ENCODE data around the gene NDE1.

DNA sequence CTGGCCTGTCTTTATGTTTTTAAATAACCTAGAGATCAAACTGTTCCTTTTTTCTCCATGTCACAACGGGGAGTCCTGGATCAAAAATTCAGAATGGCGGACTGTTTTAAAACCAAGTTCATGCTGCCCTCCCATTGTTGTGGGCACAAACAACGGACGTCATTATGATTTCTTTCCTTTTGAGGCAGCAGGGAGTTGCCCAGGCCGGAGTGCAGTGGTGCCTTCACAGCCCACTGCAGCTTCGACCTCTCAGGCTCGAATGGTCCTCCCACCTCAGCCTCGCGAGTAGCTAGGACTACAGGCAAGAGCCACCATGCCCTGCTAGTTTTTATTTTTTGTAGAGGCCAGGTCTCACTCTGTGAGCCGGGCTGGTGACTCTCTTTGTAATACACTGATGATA lies 26.5 kb downstream of the NDE1 start:
- TF ChIP-seq SMC3 (IDR thresholded peaks at IDR 0.05) (no peak), RARB (CRISPR knock-in tag; IDR thresholded peaks at IDR 0.05) (no peak), RAD21 (conservative IDR thresholded peaks at IDR 0.05 in 1 of 2, IDR thresholded peaks at IDR 0.05 in 1 of 2) (no peak), JUN (IDR thresholded peaks at IDR 0.05) (no peak), CEBPB (IDR thresholded peaks at IDR 0.05) (no peak), POLR2AphosphoS2 (conservative IDR thresholded peaks at IDR 0.05; ENCODE audit: low read length) (no peak), BHLHE40 (IDR thresholded peaks at IDR 0.05; ENCODE audit: low read depth, low read length) (no peak), KDM1A (IDR thresholded peaks at IDR 0.05; ENCODE audit: low read depth) (no peak), CHD4 (IDR thresholded peaks at IDR 0.05; ENCODE audit: borderline replicate concordance) (no peak), HOXA7 (CRISPR knock-in tag; IDR thresholded peaks at IDR 0.05) (no peak)
- TF ChIP-seq, protein P1, sequence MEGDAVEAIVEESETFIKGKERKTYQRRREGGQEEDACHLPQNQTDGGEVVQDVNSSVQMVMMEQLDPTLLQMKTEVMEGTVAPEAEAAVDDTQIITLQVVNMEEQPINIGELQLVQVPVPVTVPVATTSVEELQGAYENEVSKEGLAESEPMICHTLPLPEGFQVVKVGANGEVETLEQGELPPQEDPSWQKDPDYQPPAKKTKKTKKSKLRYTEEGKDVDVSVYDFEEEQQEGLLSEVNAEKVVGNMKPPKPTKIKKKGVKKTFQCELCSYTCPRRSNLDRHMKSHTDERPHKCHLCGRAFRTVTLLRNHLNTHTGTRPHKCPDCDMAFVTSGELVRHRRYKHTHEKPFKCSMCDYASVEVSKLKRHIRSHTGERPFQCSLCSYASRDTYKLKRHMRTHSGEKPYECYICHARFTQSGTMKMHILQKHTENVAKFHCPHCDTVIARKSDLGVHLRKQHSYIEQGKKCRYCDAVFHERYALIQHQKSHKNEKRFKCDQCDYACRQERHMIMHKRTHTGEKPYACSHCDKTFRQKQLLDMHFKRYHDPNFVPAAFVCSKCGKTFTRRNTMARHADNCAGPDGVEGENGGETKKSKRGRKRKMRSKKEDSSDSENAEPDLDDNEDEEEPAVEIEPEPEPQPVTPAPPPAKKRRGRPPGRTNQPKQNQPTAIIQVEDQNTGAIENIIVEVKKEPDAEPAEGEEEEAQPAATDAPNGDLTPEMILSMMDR (IDR thresholded peaks at IDR 0.05): no peak
- TF ChIP-seq, protein P2, sequence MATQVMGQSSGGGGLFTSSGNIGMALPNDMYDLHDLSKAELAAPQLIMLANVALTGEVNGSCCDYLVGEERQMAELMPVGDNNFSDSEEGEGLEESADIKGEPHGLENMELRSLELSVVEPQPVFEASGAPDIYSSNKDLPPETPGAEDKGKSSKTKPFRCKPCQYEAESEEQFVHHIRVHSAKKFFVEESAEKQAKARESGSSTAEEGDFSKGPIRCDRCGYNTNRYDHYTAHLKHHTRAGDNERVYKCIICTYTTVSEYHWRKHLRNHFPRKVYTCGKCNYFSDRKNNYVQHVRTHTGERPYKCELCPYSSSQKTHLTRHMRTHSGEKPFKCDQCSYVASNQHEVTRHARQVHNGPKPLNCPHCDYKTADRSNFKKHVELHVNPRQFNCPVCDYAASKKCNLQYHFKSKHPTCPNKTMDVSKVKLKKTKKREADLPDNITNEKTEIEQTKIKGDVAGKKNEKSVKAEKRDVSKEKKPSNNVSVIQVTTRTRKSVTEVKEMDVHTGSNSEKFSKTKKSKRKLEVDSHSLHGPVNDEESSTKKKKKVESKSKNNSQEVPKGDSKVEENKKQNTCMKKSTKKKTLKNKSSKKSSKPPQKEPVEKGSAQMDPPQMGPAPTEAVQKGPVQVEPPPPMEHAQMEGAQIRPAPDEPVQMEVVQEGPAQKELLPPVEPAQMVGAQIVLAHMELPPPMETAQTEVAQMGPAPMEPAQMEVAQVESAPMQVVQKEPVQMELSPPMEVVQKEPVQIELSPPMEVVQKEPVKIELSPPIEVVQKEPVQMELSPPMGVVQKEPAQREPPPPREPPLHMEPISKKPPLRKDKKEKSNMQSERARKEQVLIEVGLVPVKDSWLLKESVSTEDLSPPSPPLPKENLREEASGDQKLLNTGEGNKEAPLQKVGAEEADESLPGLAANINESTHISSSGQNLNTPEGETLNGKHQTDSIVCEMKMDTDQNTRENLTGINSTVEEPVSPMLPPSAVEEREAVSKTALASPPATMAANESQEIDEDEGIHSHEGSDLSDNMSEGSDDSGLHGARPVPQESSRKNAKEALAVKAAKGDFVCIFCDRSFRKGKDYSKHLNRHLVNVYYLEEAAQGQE (IDR thresholded peaks at IDR 0.05): no peak
- TF ChIP-seq, protein P3, sequence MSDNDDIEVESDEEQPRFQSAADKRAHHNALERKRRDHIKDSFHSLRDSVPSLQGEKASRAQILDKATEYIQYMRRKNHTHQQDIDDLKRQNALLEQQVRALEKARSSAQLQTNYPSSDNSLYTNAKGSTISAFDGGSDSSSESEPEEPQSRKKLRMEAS (IDR thresholded peaks at IDR 0.05): no peak

All from A549 (cell line).